K562 (cell line): Measurements from ENCODE around the gene STAB2.

Experiments used
- ARHGAP35 ChIP-seq: fragments of 450-650 bp; IDR thresholded peaks from 2 replicates; pipeline ENCODE4 v1.6.1; 2018; ENCODE audit not compliant: partially characterized antibody
- ELF1 ChIP-seq: fragments of 200-800 bp; sonication (Bioruptor generic); IDR thresholded peaks from 2 replicates; pipeline ENCODE4 v1.6.1; 2016; ENCODE audit warnings: missing genetic modification characterization, missing compliant biosample characterization
- MAFG ChIP-seq: fragments of 450-650 bp; conservative IDR thresholded peaks from 2 replicates; pipeline ENCODE4 v1.6.1; 2016; ENCODE audit warnings: missing genetic modification characterization, missing compliant biosample characterization
- MEF2D ChIP-seq: conservative IDR thresholded peaks from 2 replicates; pipeline ENCODE4 v1.6.1; 2016; ENCODE audit warnings: low read depth, missing genetic modification characterization, missing compliant biosample characterization
- MYC ChIP-seq, 2 experiments: fragments of 250-450 bp in 1 of 2; sonication (Bioruptor Pico) in 1 of 2; IDR thresholded peaks; 2 replicates each; pipeline versions ENCODE4 v1.5.1 to v1.6.1; 2012 to 2021; ENCODE audit warnings: low read depth in 2 of 2, borderline replicate concordance in 1 of 2, improper control_type of control experiment in 1 of 2, low read length in 1 of 2, mild to moderate bottlenecking in 1 of 2, moderate library complexity in 1 of 2
- POLR2AphosphoS2 ChIP-seq: IDR thresholded peaks from 2 replicates; pipeline ENCODE4 v1.6.1; 2012; ENCODE audit warnings: low read length, improper control_type of control experiment
- POLR2AphosphoS5 ChIP-seq: IDR thresholded peaks from 2 replicates; pipeline ENCODE4 v1.6.1; 2011; ENCODE audit warnings: mild to moderate bottlenecking, low read depth, low read length, moderate library complexity; ENCODE audit not compliant: control insufficient read depth, insufficient read depth
- RFX5 ChIP-seq: IDR thresholded peaks from 2 replicates; pipeline ENCODE4 v1.6.1; 2011; ENCODE audit warnings: low read depth, mild to moderate bottlenecking, improper control_type of control experiment, low read length
- RNF2 ChIP-seq: sonication (generic); IDR thresholded peaks from 2 replicates; pipeline ENCODE4 v1.6.1; 2016
- SLC30A9 ChIP-seq: fragments of 250-450 bp; sonication (Bioruptor Pico); IDR thresholded peaks from 2 replicates; pipeline ENCODE4 v1.8.0; 2022; ENCODE audit warnings: mild to moderate bottlenecking, moderate library complexity
- ZKSCAN8 ChIP-seq: fragments of 200-800 bp; sonication (Bioruptor generic); IDR thresholded peaks from 2 replicates; pipeline ENCODE4 v1.6.1; 2016; ENCODE audit warnings: missing genetic modification characterization, missing compliant biosample characterization
- TF ChIP-seq, protein P1 (sequence below), 3 experiments: IDR thresholded peaks in 2 of 3; conservative IDR thresholded peaks in 1 of 3; 2 replicates each; pipeline ENCODE4 v1.5.1; 2011 to 2012; ENCODE audit warnings: low read length in 3 of 3, mild to moderate bottlenecking in 3 of 3, control low read depth in 2 of 3, improper control_type of control experiment in 1 of 3, inconsistent platforms in 1 of 3, low read depth in 1 of 3, mixed read lengths in 1 of 3, moderate library complexity in 1 of 3; ENCODE audit not compliant: insufficient read depth in 2 of 3

DNA sequence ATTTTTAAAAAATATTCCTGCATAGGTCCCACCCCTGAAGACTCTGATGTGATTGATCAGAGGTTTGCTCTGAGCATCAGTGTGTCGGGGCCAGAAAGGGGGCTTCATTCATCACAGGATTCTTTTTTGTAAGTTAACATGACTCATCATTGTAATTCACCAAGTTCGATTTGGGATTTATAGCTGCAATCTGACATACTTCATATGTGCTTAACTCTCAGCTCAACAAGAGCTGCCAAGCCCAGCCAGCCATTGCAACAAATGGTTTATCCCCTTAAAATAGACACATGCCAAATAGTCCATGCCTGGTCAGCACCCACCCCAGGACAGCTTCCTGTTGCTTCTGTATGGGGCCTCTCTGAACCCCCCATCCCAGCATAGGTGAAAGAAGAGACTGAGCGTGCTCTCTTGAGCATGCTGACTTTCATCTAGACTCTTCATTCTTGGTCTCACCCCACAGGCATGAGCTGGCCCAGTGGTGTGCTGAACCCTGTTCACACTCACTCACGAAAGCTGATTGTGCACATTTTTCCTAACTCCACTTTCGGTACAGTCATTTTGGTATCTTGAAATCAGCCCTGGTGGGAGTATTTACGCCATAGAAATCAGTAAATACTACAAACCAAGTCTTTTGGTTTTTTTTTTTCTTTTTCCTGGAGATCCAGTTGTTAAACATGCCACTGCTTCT, 101.4 kb downstream of the STAB2 start:
- TF ChIP-seq ARHGAP35 (no peak), RFX5 (no peak), MYC (IDR thresholded peaks at IDR 0.05; ENCODE audit: low read depth, low read length) (no peak), MYC (CRISPR knock-in tag; IDR thresholded peaks at IDR 0.05; ENCODE audit: borderline replicate concordance, low read depth) (no peak), SLC30A9 (no peak), RNF2 (no peak), ELF1 (tag) (no peak), MEF2D (tag) (no peak), ZKSCAN8 (CRISPR knock-in tag) (no peak), MAFG (tag) (no peak; the same call in 1 of the 2 replicates), POLR2AphosphoS2 (no peak), POLR2AphosphoS5 (no peak)
- TF ChIP-seq, protein P1, sequence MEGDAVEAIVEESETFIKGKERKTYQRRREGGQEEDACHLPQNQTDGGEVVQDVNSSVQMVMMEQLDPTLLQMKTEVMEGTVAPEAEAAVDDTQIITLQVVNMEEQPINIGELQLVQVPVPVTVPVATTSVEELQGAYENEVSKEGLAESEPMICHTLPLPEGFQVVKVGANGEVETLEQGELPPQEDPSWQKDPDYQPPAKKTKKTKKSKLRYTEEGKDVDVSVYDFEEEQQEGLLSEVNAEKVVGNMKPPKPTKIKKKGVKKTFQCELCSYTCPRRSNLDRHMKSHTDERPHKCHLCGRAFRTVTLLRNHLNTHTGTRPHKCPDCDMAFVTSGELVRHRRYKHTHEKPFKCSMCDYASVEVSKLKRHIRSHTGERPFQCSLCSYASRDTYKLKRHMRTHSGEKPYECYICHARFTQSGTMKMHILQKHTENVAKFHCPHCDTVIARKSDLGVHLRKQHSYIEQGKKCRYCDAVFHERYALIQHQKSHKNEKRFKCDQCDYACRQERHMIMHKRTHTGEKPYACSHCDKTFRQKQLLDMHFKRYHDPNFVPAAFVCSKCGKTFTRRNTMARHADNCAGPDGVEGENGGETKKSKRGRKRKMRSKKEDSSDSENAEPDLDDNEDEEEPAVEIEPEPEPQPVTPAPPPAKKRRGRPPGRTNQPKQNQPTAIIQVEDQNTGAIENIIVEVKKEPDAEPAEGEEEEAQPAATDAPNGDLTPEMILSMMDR (IDR thresholded peaks at IDR 0.05 in 2 of 3, conservative IDR thresholded peaks at IDR 0.05 in 1 of 3; ENCODE audit: insufficient read depth in 2 of 3, low read depth in 1 of 3, low read length in 3 of 3) = no peak
